NT2/D1 (cell line): Measurements from ENCODE around the gene KRTAP2-1.
"Not testable (repeated sequence)": the region's sequence is repeated elsewhere in the genome, so short reads cannot be mapped to it uniquely, and the experiment has no call there.

Experiments used
- DNase-seq: peaks from one replicate; pipeline ENCODE4 v3.0.0-alpha.2; 2011; ENCODE audit warnings: low read depth, low spot score
- H3K27me3 ChIP-seq: 2 replicates; pipeline ENCODE4 v1.6.0; 2011; ENCODE audit warnings: mild to moderate bottlenecking; ENCODE audit not compliant: insufficient read length, insufficient read depth
- H3K36me3 ChIP-seq: 2 replicates; pipeline ENCODE4 v1.6.1; 2011; ENCODE audit warnings: mild to moderate bottlenecking, low read length, mixed read lengths; ENCODE audit not compliant: insufficient read depth, insufficient read length
- H3K4me1 ChIP-seq: 2 replicates; pipeline ENCODE4 v1.5.1; 2011; ENCODE audit not compliant: insufficient read depth, insufficient read length
- H3K4me3 ChIP-seq: 2 replicates; pipeline ENCODE4 v1.5.1; 2011; ENCODE audit warnings: low read depth; ENCODE audit not compliant: insufficient read length
- H3K9ac ChIP-seq: 2 replicates; pipeline ENCODE4 v1.6.0; 2011; ENCODE audit warnings: low read depth; ENCODE audit not compliant: insufficient read length
- H3K9me3 ChIP-seq: 2 replicates; pipeline ENCODE4 v1.5.1; 2011; ENCODE audit warnings: mild to moderate bottlenecking, low read length; ENCODE audit not compliant: insufficient read depth
- SUZ12 ChIP-seq: IDR thresholded peaks from 2 replicates; pipeline ENCODE4 v1.6.1; 2011; ENCODE audit not compliant: insufficient read length, insufficient read depth; ENCODE audit errors: extremely low read depth
- YY1 ChIP-seq: IDR thresholded peaks from 2 replicates; pipeline ENCODE4 v1.6.1; 2011; ENCODE audit not compliant: insufficient read length, insufficient read depth
- ZNF274 ChIP-seq: IDR thresholded peaks from 2 replicates; pipeline ENCODE4 v1.6.1; 2011; ENCODE audit warnings: mild to moderate bottlenecking, low read depth, low read length

Gene KRTAP2-1

DNA sequence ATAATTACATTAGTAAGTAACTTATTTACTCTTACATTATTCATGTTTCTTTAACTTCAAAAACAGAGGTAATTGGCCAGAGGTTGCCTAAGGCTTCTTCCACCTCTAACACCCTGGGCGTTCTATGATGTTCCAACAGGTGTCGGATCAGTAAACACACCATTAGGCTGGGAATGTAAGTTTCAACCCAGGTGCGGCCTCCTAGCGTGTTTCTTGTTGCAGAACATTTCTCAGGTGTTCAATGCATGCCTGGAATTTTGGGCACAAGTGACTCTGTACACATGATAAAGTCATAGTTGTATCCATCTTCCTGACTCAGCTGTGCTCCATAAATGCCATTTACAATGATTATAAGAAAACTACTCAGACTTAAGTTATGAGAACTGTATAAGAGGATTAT, 6.9 kb upstream of the KRTAP2-1 start:
- Histone ChIP-seq H3K4me1 (no peaks in the 10 kb centered on the region), H3K9ac (no peak overlapping the region), H3K4me3 (no peak overlapping the region), H3K9me3 (no peaks in the 10 kb centered on the region), H3K36me3 (no peaks in the 10 kb centered on the region), H3K27me3 (no peaks in the 10 kb centered on the region)
- no peak for DNase-seq
- TF ChIP-seq YY1 (no peak), SUZ12 (no peak), ZNF274 (no peak)

DNA sequence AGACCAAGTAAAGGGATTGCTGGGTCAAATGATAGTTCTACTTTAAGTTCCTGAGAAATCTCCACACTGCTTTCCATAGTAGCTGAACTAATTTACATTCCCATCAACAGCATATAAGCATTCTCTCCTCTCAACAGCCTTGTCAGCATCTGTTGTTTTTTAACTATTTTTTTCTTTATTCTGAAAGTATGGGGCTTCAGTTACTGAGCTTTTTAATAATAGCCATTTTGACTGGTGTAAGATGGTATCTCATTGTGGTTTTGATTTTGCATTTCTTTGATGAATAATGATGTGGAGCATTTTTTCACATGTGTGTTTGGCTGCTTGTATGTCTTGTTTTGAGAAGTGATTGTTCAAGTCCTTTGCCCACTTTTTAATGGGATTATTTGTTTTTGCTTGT, 5.5 kb upstream of the KRTAP2-1 start:
- no peaks in the 10 kb centered on the region for H3K27me3 ChIP-seq
- no peak for TF ChIP-seq SUZ12
- no peak for TF ChIP-seq ZNF274
- TF ChIP-seq YY1, result no peak
- H3K36me3 ChIP-seq, result no peaks in the 10 kb centered on the region
- no peak for DNase-seq
- H3K9me3 ChIP-seq, result no peaks in the 10 kb centered on the region
- H3K4me1 ChIP-seq, result no peaks in the 10 kb centered on the region
- no peak overlapping the region for H3K4me3 ChIP-seq
- H3K9ac ChIP-seq, result no peak overlapping the region

DNA sequence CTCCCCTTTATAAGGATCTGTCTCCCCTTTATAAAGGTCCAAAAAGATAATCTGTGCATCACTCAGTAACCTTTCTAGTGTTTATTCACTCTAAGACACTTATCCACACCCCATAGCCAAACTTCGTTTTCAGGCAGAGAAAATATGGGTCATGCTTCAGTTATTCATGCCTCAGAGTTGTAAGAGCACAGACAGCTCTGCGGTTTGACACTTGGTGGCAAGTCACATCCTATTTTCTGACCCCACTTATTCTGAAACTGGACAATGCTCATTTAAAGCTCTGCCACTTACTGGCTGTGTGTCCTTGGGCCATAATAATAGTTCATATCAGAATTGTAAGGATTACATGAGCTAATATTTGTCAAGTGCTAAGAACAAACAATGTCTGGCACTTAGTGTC, 2.0 kb upstream of the KRTAP2-1 start:
- no peaks in the 10 kb centered on the region for H3K9me3 ChIP-seq
- TF ChIP-seq ZNF274, result no peak
- TF ChIP-seq YY1, result no peak
- no peak for TF ChIP-seq SUZ12
- no peak overlapping the region for H3K9ac ChIP-seq
- no peaks in the 10 kb centered on the region for H3K36me3 ChIP-seq
- no peaks in the 10 kb centered on the region for H3K27me3 ChIP-seq
- H3K4me3 ChIP-seq, result no peak overlapping the region
- DNase-seq, result no peak
- H3K4me1 ChIP-seq, result no peaks in the 10 kb centered on the region

DNA sequence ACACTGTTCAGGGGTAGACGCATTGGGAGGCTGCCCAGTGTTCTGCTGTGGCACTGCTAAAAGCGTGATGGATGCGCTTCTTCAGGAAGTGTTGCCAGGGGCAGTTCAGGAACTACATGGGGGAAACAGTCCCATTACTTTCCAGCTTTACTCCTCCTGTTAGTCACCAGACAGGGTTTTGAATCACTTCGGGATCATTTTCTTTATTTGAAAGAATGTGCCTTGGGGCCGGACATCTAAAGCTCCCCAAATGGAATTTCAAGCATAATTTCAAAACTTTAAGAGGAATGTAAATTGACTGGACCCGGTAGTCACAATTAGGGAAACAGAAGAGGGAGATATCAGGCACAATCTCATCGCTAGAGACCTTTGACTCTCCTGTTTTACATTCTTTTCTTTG, 1.3 kb upstream of the KRTAP2-1 start:
- Histone ChIP-seq H3K27me3 (no peaks in the 10 kb centered on the region), H3K4me3 (no peak overlapping the region), H3K36me3 (no peaks in the 10 kb centered on the region), H3K9me3 (peaks cover under 1% of the 10 kb centered on the region; the same call in 1 of the 2 replicates), H3K9ac (no peak overlapping the region), H3K4me1 (no peaks in the 10 kb centered on the region)
- no peak for DNase-seq
- TF ChIP-seq YY1 (no peak), SUZ12 (no peak), ZNF274 (no peak)

DNA sequence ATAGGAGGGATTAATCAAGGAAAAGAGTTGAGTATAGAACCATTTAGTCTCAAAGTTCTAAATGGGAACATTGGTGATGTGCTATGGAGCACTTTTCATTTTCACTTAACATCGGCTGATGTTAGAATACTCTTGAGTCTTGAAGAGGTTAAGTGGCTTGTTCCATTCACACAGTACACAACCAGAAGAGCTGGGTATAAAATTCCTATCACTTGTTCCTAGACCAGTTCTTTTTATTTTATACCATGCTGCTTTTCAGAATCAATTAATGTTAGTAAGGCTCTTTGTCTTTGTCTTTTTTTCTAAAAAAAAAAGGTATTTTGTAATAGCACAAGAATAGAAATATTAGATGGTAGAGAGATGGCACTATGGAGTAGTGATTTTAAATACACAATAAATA, 4.2 kb downstream of the KRTAP2-1 start:
- TF ChIP-seq SUZ12 (no peak), YY1 (no peak)
- Histone ChIP-seq H3K27me3 (no peaks in the 10 kb centered on the region), H3K4me3 (no peak overlapping the region)

DNA sequence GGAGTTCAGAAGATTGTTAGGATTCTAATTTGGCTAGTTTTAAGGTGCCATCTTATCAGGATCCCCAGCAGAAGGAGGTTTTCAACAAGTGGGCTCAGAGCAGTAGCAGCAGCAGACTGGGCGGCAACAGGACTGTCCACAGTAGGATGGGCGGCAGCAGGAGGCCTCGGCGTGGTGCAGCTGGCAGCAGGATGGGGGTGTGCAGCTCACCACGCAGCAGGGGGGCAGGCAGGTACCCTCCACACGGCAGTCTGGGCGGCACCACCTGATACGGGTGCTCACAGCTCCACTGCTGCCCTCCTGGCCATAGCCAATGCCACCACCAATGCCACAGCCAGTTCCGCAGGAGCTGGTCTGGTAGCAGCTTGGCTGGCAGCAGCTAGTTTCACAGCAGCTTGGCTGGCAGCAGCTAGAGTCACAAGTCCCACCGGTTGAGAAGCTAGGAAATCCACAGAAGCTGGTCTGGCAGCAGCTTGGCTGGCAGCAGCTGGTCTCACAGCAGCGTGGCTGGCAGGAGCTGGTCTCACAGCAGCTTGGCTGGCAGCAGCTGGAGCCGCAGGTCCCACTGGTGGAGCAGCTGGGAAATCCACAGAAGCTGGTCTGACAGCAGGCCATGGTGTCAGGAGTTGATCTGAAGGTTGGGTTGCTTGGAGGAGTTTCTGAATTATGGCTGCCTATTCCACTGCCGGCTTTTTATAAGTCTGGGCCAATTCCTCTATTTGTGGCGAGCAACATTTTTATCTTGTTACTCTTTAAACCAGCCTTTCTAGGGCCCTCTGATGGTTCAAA, 6.1 kb downstream of the KRTAP2-1 start, which contains the start of gene KRTAP1-1:
Gene KRTAP1-1 (minus strand): TSS at position 668 of the 789 bp plus-strand sequence. CDS start 53 bp downstream, at position 615.
- not testable (repeated sequence) for H3K9me3 ChIP-seq, H3K36me3 ChIP-seq, DNase-seq, H3K27me3 ChIP-seq, H3K4me3 ChIP-seq, H3K9ac ChIP-seq, H3K4me1 ChIP-seq

More for the DNA sequence above, 4.2 kb downstream of the KRTAP2-1 start:
- Histone ChIP-seq H3K4me1 (no peaks in the 10 kb centered on the region), H3K9ac (no peak overlapping the region), H3K9me3 (peaks cover 8% of the 10 kb centered on the region), H3K36me3 (no peaks in the 10 kb centered on the region)
- DNase-seq, result no peak

DNA sequence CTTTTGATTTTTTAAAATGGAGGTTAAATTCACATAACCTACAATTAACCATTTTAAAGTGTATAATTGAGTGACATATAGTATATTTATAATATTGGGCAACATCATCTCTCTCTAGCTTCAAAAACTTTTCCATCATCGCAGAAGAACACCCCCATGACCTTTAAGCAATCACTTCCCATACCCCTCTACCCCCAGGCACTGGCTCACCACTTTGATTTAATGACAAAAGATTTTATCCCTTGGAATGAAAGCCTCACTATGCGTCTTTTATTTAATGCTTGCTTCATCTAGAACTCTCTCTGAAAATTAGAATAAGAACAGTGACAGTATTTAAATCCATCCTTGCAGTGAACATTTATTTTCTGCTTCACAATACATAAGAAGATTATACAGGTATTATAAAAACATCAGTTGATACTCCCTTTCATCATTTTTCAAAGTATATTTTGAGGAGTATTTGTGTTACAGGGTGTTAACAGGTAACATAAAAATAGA, 9.2 kb downstream of the KRTAP2-1 start:
- Histone ChIP-seq H3K27me3 (no peaks in the 10 kb centered on the region), H3K36me3 (no peaks in the 10 kb centered on the region), H3K9me3 (peaks cover 2% of the 10 kb centered on the region), H3K9ac (no peak overlapping the region), H3K4me3 (no peak overlapping the region), H3K4me1 (no peaks in the 10 kb centered on the region)
- TF ChIP-seq YY1 (no peak), ZNF274 (no peak), SUZ12 (no peak)
- no peak for DNase-seq

DNA sequence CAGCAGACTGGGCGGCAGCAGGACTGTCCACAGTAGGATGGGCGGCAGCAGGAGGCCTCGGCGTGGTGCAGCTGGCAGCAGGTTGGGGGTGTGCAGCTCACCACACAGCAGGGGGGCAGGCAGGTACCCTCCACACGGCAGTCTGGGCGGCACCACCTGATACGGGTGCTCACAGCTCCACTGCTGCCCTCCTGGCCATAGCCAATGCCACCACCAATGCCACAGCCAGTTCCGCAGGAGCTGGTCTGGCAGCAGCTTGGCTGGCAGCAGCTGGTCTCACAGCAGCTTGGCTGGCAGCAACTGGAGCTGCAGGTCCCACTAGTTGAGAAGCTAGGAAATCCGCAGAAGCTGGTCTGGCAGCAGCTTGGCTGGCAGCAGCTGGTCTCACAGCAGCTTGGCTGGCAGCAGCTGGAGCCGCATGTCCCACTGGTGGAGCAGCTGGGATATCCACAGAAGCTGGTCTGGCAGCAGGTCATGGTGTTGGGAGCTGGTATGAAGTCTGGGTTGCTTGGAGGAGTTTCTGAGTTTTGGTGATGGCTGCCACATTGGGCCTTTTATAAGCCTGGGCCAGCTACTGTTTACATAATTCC, 12.7 kb downstream of the KRTAP2-1 start, which contains the start of gene KRTAP1-3:
Gene KRTAP1-3 (minus strand): TSS at position 529 of the 590 bp plus-strand sequence. CDS start 53 bp downstream, at position 476.
- H3K9ac ChIP-seq, H3K4me3 ChIP-seq, H3K27me3 ChIP-seq, DNase-seq, H3K9me3 ChIP-seq, H3K36me3 ChIP-seq, H3K4me1 ChIP-seq: not testable (repeated sequence)
